Mucosa of rectum (tissue), 2 donors: Measurements from ENCODE around the gene KCP.

Source experiments
- H3K27ac ChIP-seq, 2 donors: one replicate each; pipeline ENCODE4 v1.7.0; 2013; ENCODE audit warnings: inconsistent platforms in 2 of 2, low read depth in 2 of 2, low read length in 2 of 2
- H3K27me3 ChIP-seq, 2 donors: one replicate each; pipeline ENCODE4 v1.7.0; 2013; ENCODE audit warnings: low read length in 2 of 2; ENCODE audit not compliant: control insufficient read depth in 2 of 2, insufficient read depth in 2 of 2
- H3K36me3 ChIP-seq, 2 donors: one replicate each; pipeline ENCODE4 v1.7.0; 2013; ENCODE audit warnings: low read length in 2 of 2; ENCODE audit not compliant: control insufficient read depth in 2 of 2, insufficient read depth in 2 of 2
- H3K4me1 ChIP-seq, 2 donors: one replicate each; pipeline ENCODE4 v1.7.0; 2013; ENCODE audit warnings: low read length in 2 of 2, mild to moderate bottlenecking in 1 of 2; ENCODE audit not compliant: control insufficient read depth in 2 of 2, insufficient read depth in 2 of 2
- H3K4me3 ChIP-seq, 2 donors: one replicate each; pipeline ENCODE4 v1.7.0; 2013; ENCODE audit warnings: low read length in 2 of 2
- H3K9ac ChIP-seq, 2 donors: one replicate each; pipeline ENCODE4 v1.7.0; 2013; ENCODE audit warnings: low read length in 2 of 2, low read depth in 1 of 2, mild to moderate bottlenecking in 1 of 2
- H3K9me3 ChIP-seq, 2 donors: one replicate each; pipeline ENCODE4 v1.7.0; 2013; ENCODE audit warnings: low read length in 2 of 2; ENCODE audit not compliant: control insufficient read depth in 2 of 2
- donor health status: healthy.
- donor health status: Normal muscosa, but diverticular disease.

Gene KCP

DNA sequence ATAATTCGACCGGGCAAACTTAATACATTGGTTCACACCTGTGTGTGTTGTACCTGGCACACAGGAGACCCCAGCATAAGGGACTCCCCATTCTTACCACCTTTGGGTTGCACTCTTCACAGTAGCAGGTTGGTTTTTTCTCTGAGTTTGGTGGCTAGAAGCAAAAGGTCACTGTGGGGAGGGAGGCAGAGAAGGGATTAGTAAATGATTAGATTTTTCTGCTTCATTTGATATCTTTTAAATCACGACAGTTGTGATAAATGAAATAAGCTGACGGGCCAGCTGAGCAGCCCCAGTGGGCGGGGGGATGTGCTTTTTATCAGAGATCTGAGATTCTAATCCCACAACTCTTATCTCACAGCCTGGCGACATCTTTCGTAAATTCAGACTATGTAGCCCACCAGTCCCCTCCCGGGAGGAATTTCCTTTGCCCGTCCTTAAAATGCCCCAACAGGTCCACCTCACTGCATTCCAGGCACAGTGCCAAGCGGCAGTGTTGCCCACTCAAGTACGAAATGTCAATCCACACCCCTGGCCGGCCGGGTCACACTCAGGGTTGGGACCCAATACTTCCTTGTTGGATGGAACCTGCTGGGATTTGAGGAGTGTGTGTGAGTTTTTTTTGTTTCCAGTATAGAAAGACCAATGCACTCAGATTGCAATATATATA is 10.5 kb upstream of the KCP start:
- H3K4me1 ChIP-seq, result no peaks in the 10 kb centered on the region
- no peak overlapping the region for H3K4me3 ChIP-seq
- H3K27me3 ChIP-seq, result peaks cover 0 to 4% of the 10 kb centered on the region in 2 donors
- H3K9me3 ChIP-seq, result no peaks in the 10 kb centered on the region
- no peaks in the 10 kb centered on the region for H3K36me3 ChIP-seq
- no peak overlapping the region for H3K27ac ChIP-seq
- H3K9ac ChIP-seq, result no peak overlapping the region

DNA sequence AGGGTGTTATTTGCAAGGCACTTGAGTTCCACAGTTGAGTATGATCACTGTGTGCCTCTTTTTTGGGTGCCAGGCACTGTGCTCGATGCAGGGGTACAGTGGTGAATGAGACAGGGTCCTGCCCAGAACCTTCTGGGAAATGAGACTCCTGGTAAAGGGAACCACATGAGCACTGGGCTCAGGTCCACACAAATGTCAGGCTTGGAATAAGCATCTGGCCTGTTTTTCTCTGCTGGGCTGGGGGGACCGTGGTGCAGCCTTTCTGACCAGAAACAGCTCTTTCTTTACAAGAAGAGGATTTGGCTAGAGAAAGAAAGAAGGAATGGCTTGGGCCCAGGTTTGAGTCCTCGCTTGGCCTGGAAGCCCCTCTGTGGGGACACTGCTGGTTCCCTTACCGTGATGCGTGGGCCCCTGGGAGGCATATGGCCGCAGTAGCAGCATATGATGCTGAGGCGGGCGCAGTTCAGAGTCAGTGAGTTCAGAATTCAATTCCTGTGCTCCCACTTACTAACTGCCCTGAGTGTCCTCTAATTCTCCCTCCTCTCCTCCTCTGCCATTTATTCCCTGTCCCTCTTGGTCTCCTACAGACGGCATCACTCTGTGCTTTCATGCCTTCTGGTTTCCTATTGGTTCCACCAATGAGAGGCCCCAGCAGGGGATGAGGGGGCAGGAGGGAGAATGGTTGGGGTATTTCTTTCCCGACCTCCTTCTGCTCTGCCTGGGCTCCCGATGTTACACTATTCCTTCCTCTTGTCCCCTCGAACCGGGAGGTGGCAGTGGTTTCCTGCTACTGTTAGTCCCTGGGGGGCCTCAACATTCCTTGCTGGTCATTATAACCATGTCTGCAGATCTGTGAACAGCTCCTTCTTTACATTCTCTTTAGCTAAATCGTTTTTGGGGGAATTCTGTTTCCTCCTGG is 9.6 kb upstream of the KCP start:
- Histone ChIP-seq H3K36me3 (no peaks in the 10 kb centered on the region), H3K27ac (no peak overlapping the region), H3K27me3 (peaks cover 4% of the 10 kb centered on the region in 2 donors), H3K9me3 (no peaks in the 10 kb centered on the region), H3K4me1 (no peaks in the 10 kb centered on the region), H3K4me3 (no peak overlapping the region), H3K9ac (no peak overlapping the region)

DNA sequence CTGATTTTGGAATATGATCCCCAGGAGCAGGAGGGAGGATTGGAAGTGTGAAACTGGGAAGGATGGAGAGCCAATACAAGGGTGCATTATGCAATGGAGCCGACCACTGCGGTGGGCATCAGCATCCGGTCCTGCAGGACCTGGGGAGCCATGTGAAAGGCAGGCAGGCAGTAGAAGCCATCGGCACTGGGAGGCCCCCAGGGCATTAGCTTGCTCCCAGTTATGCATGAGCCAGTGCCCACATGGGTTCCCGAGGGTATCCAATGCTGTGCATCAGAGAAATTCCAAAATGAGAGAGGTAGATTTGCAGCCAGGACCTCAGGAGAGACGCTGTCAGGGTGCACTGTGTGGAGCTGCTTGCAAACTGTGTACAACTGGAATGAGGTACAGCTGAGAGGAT is 8.7 kb upstream of the KCP start:
- Histone ChIP-seq H3K4me3 (no peak overlapping the region), H3K9me3 (no peaks in the 10 kb centered on the region), H3K36me3 (no peaks in the 10 kb centered on the region), H3K27ac (no peak overlapping the region), H3K9ac (no peak overlapping the region), H3K27me3 (peaks cover 4 to 10% of the 10 kb centered on the region in 2 donors), H3K4me1 (peaks cover 0 to 3% of the 10 kb centered on the region in 2 donors)

DNA sequence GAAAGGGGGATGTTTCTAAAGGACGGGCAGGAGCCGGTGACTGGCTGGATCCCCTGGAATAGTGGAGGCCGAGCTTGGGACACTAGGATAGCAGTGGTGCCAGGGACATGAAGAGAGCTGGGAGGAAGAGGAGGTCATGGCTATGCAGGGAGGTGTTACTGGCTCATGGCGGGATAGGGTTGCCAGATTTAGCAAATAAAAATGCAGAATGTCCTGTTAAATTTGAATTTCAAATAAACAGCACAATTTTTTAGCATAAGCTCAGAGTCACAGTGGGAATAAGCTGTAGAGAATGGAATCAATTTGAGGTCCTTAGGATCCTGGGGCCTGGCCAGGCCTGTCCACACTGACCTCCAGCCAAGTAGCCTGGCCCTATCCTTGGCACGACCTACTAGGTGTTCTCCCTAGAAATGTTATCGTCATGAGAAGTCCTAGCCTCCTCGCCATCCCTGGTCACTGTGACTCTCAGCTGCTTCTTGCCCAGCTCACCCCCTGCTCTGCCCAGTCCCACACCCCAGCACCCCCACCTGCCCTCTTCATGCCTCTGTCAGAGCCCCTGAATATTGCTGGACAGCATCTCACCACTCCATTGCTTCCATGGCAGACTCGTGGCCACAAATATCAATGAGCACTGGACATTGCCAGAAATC is 7.6 kb upstream of the KCP start:
- no peak overlapping the region for H3K27ac ChIP-seq
- H3K36me3 ChIP-seq, result no peaks in the 10 kb centered on the region
- no peak overlapping the region for H3K4me3 ChIP-seq
- H3K4me1 ChIP-seq, result peaks cover 0 to 3% of the 10 kb centered on the region in 2 donors
- no peak overlapping the region for H3K9ac ChIP-seq
- H3K27me3 ChIP-seq, result peaks cover 8 to 15% of the 10 kb centered on the region in 2 donors
- H3K9me3 ChIP-seq, result no peaks in the 10 kb centered on the region

DNA sequence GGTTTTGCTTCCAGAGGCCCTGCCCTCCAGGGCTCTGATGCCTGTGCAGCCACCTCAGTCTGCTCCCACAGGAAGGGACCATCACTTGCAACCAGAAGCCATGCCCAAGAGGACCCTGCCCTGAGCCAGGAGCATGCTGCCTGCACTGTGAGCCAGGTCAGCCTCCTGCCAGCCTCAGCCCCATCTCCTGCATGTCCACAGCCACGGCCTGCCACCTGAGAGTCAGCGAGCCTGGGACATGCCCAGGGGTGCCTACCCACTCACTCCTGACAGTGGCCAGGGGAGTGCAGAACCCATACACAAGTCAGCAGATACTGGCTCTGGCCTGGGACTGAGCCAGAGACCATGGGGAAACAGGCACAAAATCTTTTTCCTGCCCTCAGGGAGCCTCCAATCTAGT is 6.6 kb upstream of the KCP start:
- H3K4me3 ChIP-seq, result no peak overlapping the region
- H3K9ac ChIP-seq, result no peak overlapping the region
- H3K27me3 ChIP-seq, result peaks cover 8 to 15% of the 10 kb centered on the region in 2 donors
- H3K4me1 ChIP-seq, result peaks cover 0 to 6% of the 10 kb centered on the region in 2 donors
- no peak overlapping the region for H3K27ac ChIP-seq
- no peaks in the 10 kb centered on the region for H3K36me3 ChIP-seq
- no peaks in the 10 kb centered on the region for H3K9me3 ChIP-seq

DNA sequence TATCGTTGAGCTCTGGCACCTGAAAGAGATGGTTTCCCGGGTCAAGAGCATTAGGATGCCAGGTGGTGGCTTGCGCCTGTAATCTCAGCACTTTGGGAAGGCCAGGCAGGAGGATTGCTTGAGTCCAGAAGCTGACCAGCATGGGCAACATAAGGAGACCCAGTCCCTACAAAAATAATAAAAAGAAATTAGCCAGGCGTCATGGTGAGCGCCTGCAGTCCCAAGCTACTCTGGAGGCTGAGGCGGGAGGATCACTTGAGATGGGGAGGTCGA is 6.1 kb upstream of the KCP start:
- Histone ChIP-seq H3K4me1 (peaks cover 2 to 11% of the 10 kb centered on the region in 2 donors), H3K4me3 (no peak overlapping the region), H3K9ac (no peak overlapping the region), H3K9me3 (no peaks in the 10 kb centered on the region), H3K27me3 (peaks cover 8 to 15% of the 10 kb centered on the region in 2 donors), H3K36me3 (no peaks in the 10 kb centered on the region), H3K27ac (no peak overlapping the region)

DNA sequence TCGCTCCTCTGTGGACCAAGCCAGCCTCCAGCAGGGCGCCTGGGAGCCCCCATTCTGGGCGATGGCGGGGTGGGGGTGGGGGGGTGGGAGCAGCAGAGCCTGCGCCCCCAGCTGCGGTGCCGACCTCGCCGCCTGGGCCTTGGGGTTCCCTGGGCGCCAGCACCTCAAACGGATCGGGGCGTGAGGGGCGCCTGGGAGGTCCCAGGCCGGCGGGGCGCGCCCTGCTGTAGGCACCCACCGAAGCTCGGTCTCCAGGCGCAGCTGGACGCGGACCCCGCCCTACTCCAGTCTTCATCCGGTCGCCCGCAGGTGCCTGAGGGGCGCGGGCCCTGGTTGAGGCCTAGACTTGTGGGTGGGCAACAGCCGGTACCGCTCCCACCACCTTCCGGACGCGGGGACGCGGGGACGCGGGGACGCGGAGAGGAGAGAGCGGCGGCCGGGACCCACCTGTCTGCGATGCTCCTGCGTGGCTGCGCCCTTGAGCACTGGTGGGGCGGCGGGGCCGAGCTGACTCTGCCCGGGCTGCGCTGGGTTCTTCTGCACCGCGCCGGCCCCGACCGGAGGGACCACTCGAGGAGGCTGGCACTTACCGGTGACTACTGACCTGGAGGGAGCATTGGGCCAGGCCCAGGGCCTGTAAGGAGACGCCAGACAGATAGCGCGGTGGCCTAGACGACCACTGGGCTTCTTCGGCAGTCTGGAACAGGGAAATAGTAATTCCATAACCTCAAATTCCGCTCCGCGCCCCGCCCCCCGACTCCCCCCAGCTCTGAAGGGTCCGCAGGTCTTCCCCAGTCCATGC is 5.5 kb upstream of the KCP start:
- H3K27me3 ChIP-seq, result peaks cover 8 to 15% of the 10 kb centered on the region in 2 donors
- H3K4me3 ChIP-seq, result no peak overlapping the region
- H3K36me3 ChIP-seq, result no peaks in the 10 kb centered on the region

DNA sequence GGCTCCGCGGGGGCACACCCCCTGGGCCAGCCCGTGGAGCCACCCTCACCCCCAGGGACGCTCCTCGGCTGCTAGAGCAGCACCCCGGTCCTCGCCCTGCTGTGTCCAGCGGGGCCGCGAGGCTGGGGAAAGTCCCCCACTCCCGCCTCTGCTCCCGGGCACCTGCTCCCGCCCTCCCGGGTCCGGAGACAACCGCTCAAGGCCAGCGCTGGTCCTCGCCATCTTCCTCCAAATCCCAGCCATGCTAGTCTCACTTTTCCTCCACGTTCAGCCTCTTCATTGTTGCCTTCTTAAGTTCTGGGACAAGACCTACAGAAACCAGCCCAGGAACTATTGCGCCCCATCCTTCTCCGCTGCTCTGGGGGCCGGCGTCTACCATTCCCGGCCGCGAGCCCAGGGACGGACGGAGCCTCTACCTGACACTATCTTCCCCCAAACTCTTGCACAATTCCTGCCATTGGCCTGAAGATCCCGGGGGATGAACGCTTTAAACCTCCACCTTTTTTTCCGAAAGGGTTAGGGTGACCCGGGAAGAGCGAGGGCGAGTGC is 4.8 kb upstream of the KCP start:
- H3K27me3 ChIP-seq, result peaks cover 6 to 17% of the 10 kb centered on the region in 2 donors
- peak overlapping the region in 1 of 2 donors; percentile 38 for H3K4me3 ChIP-seq
- H3K4me1 ChIP-seq, result peaks cover 6 to 21% of the 10 kb centered on the region in 2 donors
- no peak overlapping the region for H3K27ac ChIP-seq
- no peak overlapping the region for H3K9ac ChIP-seq
- no peaks in the 10 kb centered on the region for H3K9me3 ChIP-seq
- no peaks in the 10 kb centered on the region for H3K36me3 ChIP-seq

More for the DNA sequence above, 5.5 kb upstream of the KCP start:
- Histone ChIP-seq H3K4me1 (peaks cover 6 to 16% of the 10 kb centered on the region in 2 donors), H3K27ac (no peak overlapping the region), H3K9ac (no peak overlapping the region), H3K9me3 (no peaks in the 10 kb centered on the region)

DNA sequence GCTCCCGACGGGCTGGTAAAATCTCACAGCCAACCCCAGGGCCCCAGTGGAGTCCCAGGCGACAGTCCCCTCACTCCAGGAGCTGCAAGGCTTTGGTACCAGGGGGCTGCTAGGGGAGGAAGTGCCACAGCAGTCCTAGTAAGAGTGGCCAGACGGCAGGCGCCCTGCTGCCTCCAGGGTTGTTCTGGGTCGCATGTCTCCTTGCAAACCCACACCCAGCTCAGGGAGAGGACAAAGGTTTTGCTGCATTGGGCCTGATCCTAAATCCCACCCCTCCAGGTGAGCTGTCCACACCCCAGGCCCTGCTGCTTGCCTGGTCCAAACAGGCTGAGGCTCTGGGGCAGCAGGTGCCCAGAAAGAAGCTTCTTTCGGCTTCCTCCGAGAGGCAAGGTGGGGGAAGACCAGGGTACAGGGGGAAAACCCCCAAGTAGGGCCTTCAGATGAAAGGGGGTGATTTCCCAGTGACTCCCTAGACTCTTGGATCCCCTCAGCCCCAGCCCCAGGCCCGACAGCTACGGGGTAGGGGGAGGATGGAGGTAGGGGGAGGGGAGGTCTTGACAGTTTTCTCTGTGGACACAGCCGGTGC is 4.2 kb upstream of the KCP start:
- H3K36me3 ChIP-seq, result no peaks in the 10 kb centered on the region

More for the DNA sequence above, 4.2 kb upstream of the KCP start:
- peaks cover 7 to 26% of the 10 kb centered on the region in 2 donors for H3K4me1 ChIP-seq
- H3K9me3 ChIP-seq, result no peaks in the 10 kb centered on the region
- H3K27ac ChIP-seq, result no peak overlapping the region
- H3K4me3 ChIP-seq, result no peak overlapping the region
- peaks cover 9 to 24% of the 10 kb centered on the region in 2 donors for H3K27me3 ChIP-seq
- H3K9ac ChIP-seq, result no peak overlapping the region
